Middle frontal gyrus (tissue), 1 donor: ENCODE data around the gene LCP2.

Experiments
- DNase-seq: peaks from one replicate; pipeline ENCODE4 v3.0.0-alpha.2; 2015; ENCODE audit warnings: low spot score; ENCODE audit errors: extremely low spot score

The LCP2 gene

GRCh38 chr5:170296935-170297588 is 515 bp downstream of the LCP2 start:
- DNase-seq, result no peak

- no peak for DNase-seq
Measured at GRCh38 chr5:170296036-170296934, 1.3 kb downstream of the LCP2 start.

GRCh38 chr5:170294556-170294955 is 3.0 kb downstream of the LCP2 start:
- no peak for DNase-seq

GRCh38 chr5:170294057-170294456 is 3.5 kb downstream of the LCP2 start:
- no peak for DNase-seq

- no peak for DNase-seq
Measured at GRCh38 chr5:170293273-170293672, 4.3 kb downstream of the LCP2 start.

- no peak for DNase-seq
Measured at GRCh38 chr5:170292179-170293104, 5.1 kb downstream of the LCP2 start.

- DNase-seq, result no peak
Measured at GRCh38 chr5:170290498-170290897, 7.1 kb downstream of the LCP2 start.

- DNase-seq, result no peak
Measured at GRCh38 chr5:170289764-170290163, 7.8 kb downstream of the LCP2 start.

- DNase-seq, result no peak
Measured at GRCh38 chr5:170289121-170289520, 8.5 kb downstream of the LCP2 start.

GRCh38 chr5:170288551-170288950 is 9.0 kb downstream of the LCP2 start:
- DNase-seq, result no peak

- no peak for DNase-seq
Measured at GRCh38 chr5:170288151-170288550, 9.4 kb downstream of the LCP2 start.

GRCh38 chr5:170287532-170287931 is 10.0 kb downstream of the LCP2 start:
- no peak for DNase-seq

- no peak for DNase-seq
Measured at GRCh38 chr5:170286386-170286925, 11.1 kb downstream of the LCP2 start.

- no peak for DNase-seq
Measured at GRCh38 chr5:170285181-170285580, 12.4 kb downstream of the LCP2 start.

GRCh38 chr5:170284231-170284630 is 13.3 kb downstream of the LCP2 start:
- DNase-seq, result no peak

GRCh38 chr5:170283296-170283695 is 14.3 kb downstream of the LCP2 start:
- DNase-seq, result no peak

- DNase-seq, result no peak
Measured at GRCh38 chr5:170280011-170280493, 17.5 kb downstream of the LCP2 start.

- DNase-seq, result no peak
Measured at GRCh38 chr5:170279459-170279817, 18.1 kb downstream of the LCP2 start.

GRCh38 chr5:170278611-170279458 is 18.7 kb downstream of the LCP2 start:
- no peak for DNase-seq

GRCh38 chr5:170277867-170278281 is 19.7 kb downstream of the LCP2 start:
- no peak for DNase-seq
